Right lobe of liver (tissue), 4 donors: ENCODE data around the gene LONP1.
"Not testable (repeated sequence)": the region's sequence is repeated elsewhere in the genome, so short reads cannot be mapped to it uniquely, and the experiment has no call there.

ENCODE experiments used
- POLR2A ChIP-seq: fragments of 450-650 bp; IDR thresholded peaks from one replicate; pipeline ENCODE4 v1.6.1; 2017; ENCODE audit warnings: antibody characterized with exemption, mild to moderate bottlenecking
- TF ChIP-seq, protein P1 (sequence below), 4 donors: fragments of 200-600 bp in 3 of 4; fragments of 450-650 bp in 1 of 4; IDR thresholded peaks; one replicate each; pipeline versions ENCODE4 v1.5.1 to v1.8.0; 2016 to 2022; ENCODE audit warnings: antibody characterized with exemption in 4 of 4, mild to moderate bottlenecking in 2 of 4
- donor health status: DM: no; HTN: no; CAD: no.
- donor health status: DM: no; HTN: no; CAD: no.
- donor health status: DM: no; HTN: yes; CAD: no.

DNA sequence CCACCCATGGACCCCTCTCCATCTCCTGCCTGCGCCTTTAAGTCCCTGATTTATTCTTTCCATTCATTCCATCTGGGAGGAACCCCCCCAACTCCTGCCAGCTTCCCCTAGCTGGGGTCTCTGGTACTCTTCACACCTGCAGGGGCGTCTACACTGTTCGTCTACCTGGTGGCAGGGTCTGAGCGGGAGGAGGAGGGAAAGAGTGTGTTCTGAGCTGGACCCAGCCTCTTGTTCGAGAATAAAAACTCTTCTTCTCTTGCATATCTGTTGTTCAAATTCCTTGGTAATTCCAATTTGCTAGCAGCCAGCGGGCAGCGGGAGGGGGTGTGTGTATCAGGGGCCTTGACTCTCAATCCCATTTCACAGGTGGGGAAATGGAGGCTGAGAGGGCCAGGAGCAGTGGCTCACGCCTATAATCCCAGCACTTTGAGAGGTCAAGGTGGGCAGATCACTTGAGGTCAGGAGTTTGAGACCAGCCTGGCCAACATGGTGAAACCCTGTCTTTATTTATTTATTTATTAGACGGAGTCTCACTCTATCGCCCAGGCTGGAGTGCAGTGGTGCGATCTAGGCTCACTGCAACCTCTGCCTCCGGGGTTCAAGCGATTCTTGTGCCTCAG, 31.6 kb downstream of the LONP1 start:
- TF ChIP-seq POLR2A: not testable (repeated sequence)
- TF ChIP-seq, protein P1, sequence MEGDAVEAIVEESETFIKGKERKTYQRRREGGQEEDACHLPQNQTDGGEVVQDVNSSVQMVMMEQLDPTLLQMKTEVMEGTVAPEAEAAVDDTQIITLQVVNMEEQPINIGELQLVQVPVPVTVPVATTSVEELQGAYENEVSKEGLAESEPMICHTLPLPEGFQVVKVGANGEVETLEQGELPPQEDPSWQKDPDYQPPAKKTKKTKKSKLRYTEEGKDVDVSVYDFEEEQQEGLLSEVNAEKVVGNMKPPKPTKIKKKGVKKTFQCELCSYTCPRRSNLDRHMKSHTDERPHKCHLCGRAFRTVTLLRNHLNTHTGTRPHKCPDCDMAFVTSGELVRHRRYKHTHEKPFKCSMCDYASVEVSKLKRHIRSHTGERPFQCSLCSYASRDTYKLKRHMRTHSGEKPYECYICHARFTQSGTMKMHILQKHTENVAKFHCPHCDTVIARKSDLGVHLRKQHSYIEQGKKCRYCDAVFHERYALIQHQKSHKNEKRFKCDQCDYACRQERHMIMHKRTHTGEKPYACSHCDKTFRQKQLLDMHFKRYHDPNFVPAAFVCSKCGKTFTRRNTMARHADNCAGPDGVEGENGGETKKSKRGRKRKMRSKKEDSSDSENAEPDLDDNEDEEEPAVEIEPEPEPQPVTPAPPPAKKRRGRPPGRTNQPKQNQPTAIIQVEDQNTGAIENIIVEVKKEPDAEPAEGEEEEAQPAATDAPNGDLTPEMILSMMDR (IDR thresholded peaks at IDR 0.05): not testable (repeated sequence)
